Measurements from ENCODE around the gene BEND7.

- TF ChIP-seq CTCF (IDR thresholded peaks at IDR 0.05; ENCODE audit: insufficient read depth, low read length) (no peak), POLR2AphosphoS5 (IDR thresholded peaks at IDR 0.05; ENCODE audit: low read depth) (no peak), REST (IDR thresholded peaks at IDR 0.05; ENCODE audit: insufficient replicate concordance, low read depth) (no peak), GABPA (IDR thresholded peaks at IDR 0.05; ENCODE audit: low read depth) (no peak)
These were observed 10.6 kb downstream of the BEND7 start for GRCh38 chr10:13518076-13518692.
